ENCODE data around the gene WBP2NL. TPM values are rescaled to one million over a fixed set of nuclear protein-coding genes. Genes with fewer than 3 reads are reported as not detected.

Gene WBP2NL
- polyA plus RNA-seq, 2 of the 4 experiments (the other 2 are of a cell fraction), result 0.10 to 0.14 TPM

Small RNA genes within 50 kb of the gene (small RNA-seq; reads per million reads assigned to genes)
- 0 reads per million in 6 experiments for gene SNORD13P1

Other genes starting within 250 kb of the WBP2NL start
- 2.5 and 3.6 TPM in 2 replicates for gene CCDC134, start 198.1 kb upstream of the WBP2NL start, polyA plus RNA-seq (2011; rRNA removed)
- 3.3 to 4.5 TPM (median 4.5 TPM) in 3 replicates for gene CCDC134, start 198.1 kb upstream of the WBP2NL start, polyA plus RNA-seq (2017; fragmentation: RNase III; extraction: RNeasy Plus Mini Kit Qiagen cat#74134 plus additional on column Dnase treatment)
- 19.4 and 29.3 TPM in 2 replicates for gene SREBF2, start 165.7 kb upstream of the WBP2NL start, polyA plus RNA-seq (2011; rRNA removed)
- 21.0 to 30.8 TPM (median 29.7 TPM) in 3 replicates for gene SREBF2, start 165.7 kb upstream of the WBP2NL start, polyA plus RNA-seq (2017; fragmentation: RNase III; extraction: RNeasy Plus Mini Kit Qiagen cat#74134 plus additional on column Dnase treatment)
- not detected in 2 replicates for gene SHISA8, start 83.7 kb upstream of the WBP2NL start, polyA plus RNA-seq (2011; rRNA removed)
- 0.14 to 0.15 TPM (median 0.15 TPM) in 3 replicates for gene SHISA8, start 83.7 kb upstream of the WBP2NL start, polyA plus RNA-seq (2017; fragmentation: RNase III; extraction: RNeasy Plus Mini Kit Qiagen cat#74134 plus additional on column Dnase treatment)
- 0.18 and 0.29 TPM in 2 replicates for gene TNFRSF13C, start 72.0 kb upstream of the WBP2NL start, polyA plus RNA-seq (2011; rRNA removed)
- 0.24 to 0.35 TPM (median 0.26 TPM) in 3 replicates for gene TNFRSF13C, start 72.0 kb upstream of the WBP2NL start, polyA plus RNA-seq (2017; fragmentation: RNase III; extraction: RNeasy Plus Mini Kit Qiagen cat#74134 plus additional on column Dnase treatment)
- gene CENPM, start 51.6 kb upstream of the WBP2NL start, polyA plus RNA-seq (2011; rRNA removed), result 22.3 and 23.9 TPM in 2 replicates
- gene CENPM, start 51.6 kb upstream of the WBP2NL start, polyA plus RNA-seq (2017; fragmentation: RNase III; extraction: RNeasy Plus Mini Kit Qiagen cat#74134 plus additional on column Dnase treatment), result 34.7 to 40.1 TPM (median 36.5 TPM) in 3 replicates
- gene SEPTIN3, start 29.3 kb upstream of the WBP2NL start, polyA plus RNA-seq (2011; rRNA removed), result 1.3 and 1.7 TPM in 2 replicates
- gene SEPTIN3, start 29.3 kb upstream of the WBP2NL start, polyA plus RNA-seq (2017; fragmentation: RNase III; extraction: RNeasy Plus Mini Kit Qiagen cat#74134 plus additional on column Dnase treatment), result 0.84 to 1.3 TPM (median 1.1 TPM) in 3 replicates
- 8.9 and 11.4 TPM in 2 replicates for gene NAGA, start 72.0 kb downstream of the WBP2NL start, polyA plus RNA-seq (2011; rRNA removed)
- 6.3 to 6.6 TPM (median 6.5 TPM) in 3 replicates for gene NAGA, start 72.0 kb downstream of the WBP2NL start, polyA plus RNA-seq (2017; fragmentation: RNase III; extraction: RNeasy Plus Mini Kit Qiagen cat#74134 plus additional on column Dnase treatment)
- 0.03 TPM in 1 of 2 replicates, not detected in the other for gene PHETA2, start 75.5 kb downstream of the WBP2NL start, polyA plus RNA-seq (2011; rRNA removed)
- gene PHETA2, start 75.5 kb downstream of the WBP2NL start, polyA plus RNA-seq (2017; fragmentation: RNase III; extraction: RNeasy Plus Mini Kit Qiagen cat#74134 plus additional on column Dnase treatment), result 0.04 TPM in 1 of 3 replicates, not detected in the others
- 26.7 and 27.1 TPM in 2 replicates for gene SMDT1, start 80.9 kb downstream of the WBP2NL start, polyA plus RNA-seq (2011; rRNA removed)
- 23.9 to 29.7 TPM (median 25.3 TPM) in 3 replicates for gene SMDT1, start 80.9 kb downstream of the WBP2NL start, polyA plus RNA-seq (2017; fragmentation: RNase III; extraction: RNeasy Plus Mini Kit Qiagen cat#74134 plus additional on column Dnase treatment)
- 70.7 and 99.0 TPM in 2 replicates for gene NDUFA6, start 92.0 kb downstream of the WBP2NL start, polyA plus RNA-seq (2011; rRNA removed)
- gene NDUFA6, start 92.0 kb downstream of the WBP2NL start, polyA plus RNA-seq (2017; fragmentation: RNase III; extraction: RNeasy Plus Mini Kit Qiagen cat#74134 plus additional on column Dnase treatment), result 79.1 to 81.4 TPM (median 79.6 TPM) in 3 replicates
- gene CYP2D6, start 132.0 kb downstream of the WBP2NL start, polyA plus RNA-seq (2011; rRNA removed), result 0.59 and 0.79 TPM in 2 replicates
- 0.63 to 1.0 TPM (median 0.91 TPM) in 3 replicates for gene CYP2D6, start 132.0 kb downstream of the WBP2NL start, polyA plus RNA-seq (2017; fragmentation: RNase III; extraction: RNeasy Plus Mini Kit Qiagen cat#74134 plus additional on column Dnase treatment)

Measured in A549 (cell line).